IMR-90 (cell line): Measurements from ENCODE around the gene OVCA2. TPM values are rescaled to one million over a fixed set of nuclear protein-coding genes. Genes with fewer than 3 reads are reported as not detected.
A peak's percentile ranks its signal among the peaks of the same experiment; 100 is the strongest.

Source experiments
- ATAC-seq: fragments of 200-7000 bp; cut with Tn5 transposase; 2 replicates; pipeline ENCODE4 v1.9.1; 2020; ENCODE audit warnings: low read depth, mild to moderate bottlenecking, moderate library complexity
- BruUV-seq: library from RNA; stranded (reverse); fragments of 400-500 nt; replicated peaks from 2 replicates; lab custom pipeline; 2021; lab: Mats Ljungman, UMichigan
- CTCF ChIA-PET: fragments of 300-600 bp; formaldehyde crosslinking; extraction: SDS; loops from one replicate; lab custom pipeline; 2021; ENCODE audit warnings: antibody characterized with exemption; lab: Yijun Ruan, JAX
- POLR2A ChIA-PET: fragments of 300-600 bp; sonication (Branson Sonifier 250); formaldehyde crosslinking; loops from one replicate; lab custom pipeline; 2022; ENCODE audit warnings: antibody characterized with exemption; ENCODE audit not compliant: unreplicated experiment; lab: Charles Lee
- DNase-seq: peaks from one replicate; pipeline ENCODE4 v3.0.0; 2013
- H2AFZ ChIP-seq: replicated peaks from 2 replicates; pipeline ENCODE3; 2013; ENCODE audit warnings: low read length, mild to moderate bottlenecking; ENCODE audit not compliant: poor library complexity
- H2AK5ac ChIP-seq: 2 replicates; pipeline ENCODE4 v1.6.1; 2013; ENCODE audit warnings: low read depth, low read length, inconsistent platforms
- H2AK9ac ChIP-seq: replicated peaks from 2 replicates; pipeline ENCODE3; 2013; ENCODE audit warnings: mild to moderate bottlenecking, low read depth, low read length, moderate library complexity; ENCODE audit not compliant: poor library complexity
- H2BK120ac ChIP-seq: 2 replicates; pipeline ENCODE4 v1.6.1; 2013; ENCODE audit warnings: low read depth, low read length, inconsistent platforms
- H2BK15ac ChIP-seq: 3 replicates; pipeline ENCODE4 v1.6.1; 2013; ENCODE audit warnings: low read depth, low read length, inconsistent platforms
- H2BK20ac ChIP-seq: 2 replicates; pipeline ENCODE4 v1.6.1; 2013; ENCODE audit warnings: low read depth, mild to moderate bottlenecking, inconsistent platforms, low read length, moderate library complexity
- H2BK5ac ChIP-seq: 2 replicates; pipeline ENCODE4 v1.6.1; 2013; ENCODE audit warnings: mild to moderate bottlenecking, low read depth, low read length, inconsistent platforms; ENCODE audit not compliant: poor library complexity, severe bottlenecking
- H3K14ac ChIP-seq: replicated peaks from 2 replicates; pipeline ENCODE4 v1.6.1; 2013; ENCODE audit warnings: low read depth, low read length, inconsistent platforms
- H3K18ac ChIP-seq: 2 replicates; pipeline ENCODE4 v1.6.1; 2013; ENCODE audit warnings: low read depth, low read length, control low read depth
- H3K23ac ChIP-seq: 2 replicates; pipeline ENCODE4 v1.6.1; 2013; ENCODE audit warnings: low read depth, low read length, inconsistent platforms
- H3K27ac ChIP-seq: 2 replicates; pipeline ENCODE4 v1.5.1; 2013; ENCODE audit warnings: mild to moderate bottlenecking, control low read depth, low read length; ENCODE audit not compliant: insufficient read depth
- H3K27me3 ChIP-seq: 2 replicates; pipeline ENCODE4 v1.6.1; 2013; ENCODE audit warnings: low read length; ENCODE audit not compliant: control insufficient read depth, insufficient read depth
- H3K36me3 ChIP-seq: 2 replicates; pipeline ENCODE4 v1.6.1; 2013; ENCODE audit warnings: low read length, mixed read lengths; ENCODE audit not compliant: control insufficient read depth, insufficient read depth
- H3K4ac ChIP-seq: 2 replicates; pipeline ENCODE4 v1.6.1; 2013; ENCODE audit warnings: low read depth, low read length, inconsistent platforms
- H3K4me1 ChIP-seq: 2 replicates; pipeline ENCODE4 v1.6.1; 2013; ENCODE audit warnings: low read length, mixed read lengths; ENCODE audit not compliant: control insufficient read depth, insufficient read depth
- H3K4me2 ChIP-seq: 2 replicates; pipeline ENCODE4 v1.6.1; 2013; ENCODE audit warnings: low read depth, mild to moderate bottlenecking, control low read depth, low read length, moderate library complexity
- H3K4me3 ChIP-seq: 2 replicates; pipeline ENCODE4 v1.5.1; 2013; ENCODE audit warnings: low read depth, mild to moderate bottlenecking, control low read depth, low read length, moderate library complexity; ENCODE audit not compliant: insufficient read depth
- H3K56ac ChIP-seq: 2 replicates; pipeline ENCODE4 v1.6.1; 2013; ENCODE audit warnings: low read length, inconsistent platforms; ENCODE audit not compliant: insufficient read depth; ENCODE audit errors: extremely low read depth
- H3K79me1 ChIP-seq, 2 experiments: 2 replicates each; pipeline ENCODE4 v1.6.1; 2013; ENCODE audit warnings: low read length in 2 of 2, inconsistent platforms in 1 of 2, low read depth in 1 of 2
- H3K9ac ChIP-seq: 2 replicates; pipeline ENCODE4 v1.6.1; 2013; ENCODE audit warnings: low read depth, low read length, control low read depth
- H3K9me1 ChIP-seq: 2 replicates; pipeline ENCODE4 v1.6.1; 2013; ENCODE audit warnings: low read length, inconsistent platforms; ENCODE audit not compliant: insufficient read depth
- H3K9me3 ChIP-seq: 2 replicates; pipeline ENCODE4 v1.6.1; 2013; ENCODE audit warnings: low read length; ENCODE audit not compliant: control insufficient read depth, insufficient read depth
- H4K20me1 ChIP-seq: 2 replicates; pipeline ENCODE4 v1.6.1; 2013; ENCODE audit warnings: low read length, inconsistent platforms; ENCODE audit not compliant: insufficient read depth
- H4K5ac ChIP-seq: 2 replicates; pipeline ENCODE4 v1.6.1; 2013; ENCODE audit warnings: mild to moderate bottlenecking, low read depth, low read length, control low read depth
- H4K8ac ChIP-seq, 2 experiments: 2 replicates each; pipeline ENCODE4 v1.6.1; 2013; ENCODE audit warnings: low read depth in 2 of 2, low read length in 2 of 2, control low read depth in 1 of 2, inconsistent platforms in 1 of 2
- H4K91ac ChIP-seq: 2 replicates; pipeline ENCODE4 v1.6.1; 2013; ENCODE audit warnings: low read depth, low read length, inconsistent platforms; ENCODE audit not compliant: insufficient read depth
- POLR2A ChIP-seq: IDR thresholded peaks from 2 replicates; pipeline ENCODE4 v1.6.1; 2012; ENCODE audit warnings: mild to moderate bottlenecking, low read depth, low read length
- WGBS, 2 experiments: methylation state at CpG; one replicate each; pipeline versions ENCODE4 v1.1.5 to v1.1.7; 2013; ENCODE audit warnings: missing lambda C conversion rate in 2 of 2; ENCODE audit not compliant: insufficient read length in 1 of 2; ENCODE audit errors: extremely low coverage in 2 of 2; 5-methylcytosine and 5-hydroxymethylcytosine counted together
- dilution Hi-C: fragments of 300-500 bp; cut with HindIII; formaldehyde crosslinking; loops from one replicate; pipeline ENCODE4 v1.14.3; 2018; ENCODE audit warnings: low sequenced_read_pairs; ENCODE audit not compliant: unreplicated experiment
- in situ Hi-C: fragments of 300-500 bp; cut with MboI; formaldehyde crosslinking; loops from 3 replicates; pipeline ENCODE4 v1.14.3; 2019; ENCODE audit warnings: low sequenced_read_pairs, inconsistent platforms, mixed read lengths
- intact Hi-C: fragments of 100-400 bp; cut with micrococcal nuclease; formaldehyde crosslinking; loops from 2 replicates; pipeline ENCODE4 v1.10.0; 2022
- polyA plus RNA-seq, 3 experiments: library from polyadenylated mRNA; depleted of rRNA; stranded (reverse); fragments of >200 nt; gene quantifications; 2 replicates each; pipeline ENCODE4 v1.2.3, GENCODE V29; 2012; ENCODE audit warnings: low replicate concordance in 1 of 3
- total RNA-seq: library from RNA; depleted of rRNA; stranded (reverse); fragments of >200 nt; gene quantifications from 2 replicates; pipeline ENCODE4 v1.2.3, GENCODE V29; 2012
- TF ChIP-seq, protein P1 (sequence below): fragments of 150-350 bp; IDR thresholded peaks from 2 replicates; pipeline ENCODE4 v1.6.1; 2017; ENCODE audit warnings: mild to moderate bottlenecking, antibody characterized with exemption, low read length, low read depth

The OVCA2 gene
- total and polyA plus RNA-seq, 2 of the 4 experiments (the other 2 are of a cell fraction), result 38.7 to 46.9 TPM

DNA sequence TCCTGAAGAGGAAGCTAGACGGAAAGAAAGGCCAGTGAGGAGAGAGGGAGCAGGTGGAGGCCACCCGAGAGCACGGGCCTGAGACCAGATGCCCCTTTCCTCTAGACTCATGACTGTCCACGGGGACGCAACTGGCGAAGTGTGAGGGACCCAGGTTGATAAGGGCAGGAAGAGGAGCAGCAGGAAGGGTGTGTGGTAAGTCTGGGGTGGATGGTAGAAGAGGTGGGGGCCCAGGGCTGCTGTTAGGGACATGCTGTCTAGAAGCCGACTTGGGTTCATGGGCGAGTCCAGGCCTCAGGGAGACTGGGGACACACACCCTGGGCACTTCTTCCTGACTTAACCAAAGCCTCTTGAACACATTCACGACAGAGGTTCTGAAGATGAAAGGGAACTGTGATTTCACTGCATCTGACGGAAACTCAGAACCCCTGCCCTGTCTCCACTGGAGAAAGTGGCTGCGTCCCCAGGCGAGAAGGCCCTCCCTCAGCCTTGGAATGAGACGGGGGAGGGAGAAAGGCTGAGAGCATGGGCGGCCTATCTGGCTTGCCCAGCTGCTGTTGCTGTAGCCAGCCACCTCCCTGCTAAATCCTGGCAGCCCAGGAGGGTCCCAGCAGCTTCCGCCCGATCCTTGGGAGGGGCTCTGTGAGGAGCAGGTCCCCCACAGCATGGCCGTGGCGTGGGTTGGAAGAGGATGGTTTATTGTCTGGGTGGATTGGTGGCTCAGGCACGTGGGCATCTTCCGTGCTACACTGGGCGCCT, 19.0 kb downstream of the OVCA2 start:
- H4K20me1 ChIP-seq, result peaks cover 20% of the 10 kb centered on the region
- H3K9me1 ChIP-seq, result peaks cover 20% of the 10 kb centered on the region
- H3K36me3 ChIP-seq, result peaks cover 66% of the 10 kb centered on the region
- peaks cover 57% of the 10 kb centered on the region for H3K4me1 ChIP-seq
- peak overlapping the region; percentile 67 for H3K27ac ChIP-seq
- no peaks in the 10 kb centered on the region for H3K27me3 ChIP-seq
- BruUV-seq, result no TSS peak
- in situ Hi-C loops (loop anchor here (10.0 kb wide), 1 partner anchor 114 kb away; no protein-coding TSS in a partner anchor), intact Hi-C loops (no loop called here), dilution Hi-C loops (no loop called here)
- H3K4me3 ChIP-seq, result no peak overlapping the region
- H3K56ac ChIP-seq, result 0 out of 2 replicates have a peak overlapping the region, but pooled peaks have one; percentile 34
- no peaks in the 10 kb centered on the region for H3K9me3 ChIP-seq
- H4K91ac ChIP-seq, result peak overlapping the region; percentile 7; the same call in 1 of the 2 replicates
- H2BK120ac ChIP-seq, result peak overlapping the region; percentile 42
- peak overlapping the region; percentile 44; the same call in 2 of the 3 replicates for H2BK15ac ChIP-seq
- H3K9ac ChIP-seq, result peak overlapping the region; percentile 21
- H3K79me1 ChIP-seq, result peaks cover 13 to 70% of the 10 kb centered on the region in 2 experiments
- peak overlapping the region; percentile 6 for H3K14ac ChIP-seq
- H2BK20ac ChIP-seq, result peak overlapping the region; percentile 34; the same call in 1 of the 2 replicates
- 82% methylated on average over 5 of the region's 21 CpGs; no CpG with 5 or more reads in 1 of the 2 experiments for WGBS, 2 experiments
- H2BK5ac ChIP-seq, result peak overlapping the region; percentile 95
- H3K18ac ChIP-seq, result no peak overlapping the region; the same call in 1 of the 2 replicates
- peak overlapping the region; percentile 25 for H2AK9ac ChIP-seq
- ChIA-PET POLR2A (no interaction called here), CTCF (interaction anchor here (6.3 kb wide), 1 partner anchor 184 kb away, joined by 57 read pairs; no protein-coding TSS in a partner anchor)
- H3K4me2 ChIP-seq, result no peak overlapping the region
- H3K23ac ChIP-seq, result peak overlapping the region; percentile 88; the same call in 1 of the 2 replicates
- H2AFZ ChIP-seq, result no peak overlapping the region
- no peak for ATAC-seq
- TF ChIP-seq POLR2A, result peak; percentile 43
- TF ChIP-seq, protein P1, sequence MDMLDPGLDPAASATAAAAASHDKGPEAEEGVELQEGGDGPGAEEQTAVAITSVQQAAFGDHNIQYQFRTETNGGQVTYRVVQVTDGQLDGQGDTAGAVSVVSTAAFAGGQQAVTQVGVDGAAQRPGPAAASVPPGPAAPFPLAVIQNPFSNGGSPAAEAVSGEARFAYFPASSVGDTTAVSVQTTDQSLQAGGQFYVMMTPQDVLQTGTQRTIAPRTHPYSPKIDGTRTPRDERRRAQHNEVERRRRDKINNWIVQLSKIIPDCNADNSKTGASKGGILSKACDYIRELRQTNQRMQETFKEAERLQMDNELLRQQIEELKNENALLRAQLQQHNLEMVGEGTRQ, result no peak
- peak overlapping the region; percentile 26 for H4K5ac ChIP-seq
- H2AK5ac ChIP-seq, result peak overlapping the region; percentile 91
- H3K4ac ChIP-seq, result peak overlapping the region; percentile 79
- DNase-seq, result no peak
- peak overlapping the region; percentile 43 to 60; a peak in 3 of 4 replicates for H4K8ac ChIP-seq
